Stimulated activated CD4-positive, alpha-beta T cell treated with anti-CD3 and anti-CD28 coated beads, Interleukin-1b, Interleukin-23, amount 100 ng/mL, for 1 hour (primary cell): Measurements from ENCODE around the gene COL1A2.

ENCODE experiments used
- DNase-seq, 2 donors: peaks; one replicate each; pipeline ENCODE4 v3.0.0-alpha.2; 2020; ENCODE audit warnings: low read depth in 2 of 2

COL1A2 gene

GRCh38 chr7:94394437-94395140 lies at the start of gene COL1A2:
TSS of gene COL1A2 (plus strand) at chr7:94394895. CDS start at chr7:94395032, 137 bp downstream.
- DNase-seq: no peak

GRCh38 chr7:94345907-94346306 lies 48.8 kb upstream of the COL1A2 start:
- no peak for DNase-seq

GRCh38 chr7:94348142-94348541 lies 46.6 kb upstream of the COL1A2 start:
- no peak for DNase-seq

- DNase-seq: no peak
Observed at GRCh38 chr7:94350734-94351133, 44.0 kb upstream of the COL1A2 start.

GRCh38 chr7:94351703-94352102 lies 43.0 kb upstream of the COL1A2 start:
- no peak for DNase-seq

- no peak for DNase-seq
Observed at GRCh38 chr7:94352887-94353286, 41.8 kb upstream of the COL1A2 start.

GRCh38 chr7:94354953-94355352 lies 39.7 kb upstream of the COL1A2 start:
- DNase-seq: no peak

- no peak for DNase-seq
Observed at GRCh38 chr7:94355454-94355853, 39.2 kb upstream of the COL1A2 start.

GRCh38 chr7:94357076-94357475 lies 37.6 kb upstream of the COL1A2 start:
- DNase-seq: no peak

GRCh38 chr7:94360926-94361325 lies 33.8 kb upstream of the COL1A2 start:
- DNase-seq: no peak

GRCh38 chr7:94362276-94362675 lies 32.4 kb upstream of the COL1A2 start:
- no peak for DNase-seq

- no peak for DNase-seq
Observed at GRCh38 chr7:94364816-94365215, 29.9 kb upstream of the COL1A2 start.

GRCh38 chr7:94366163-94366562 lies 28.5 kb upstream of the COL1A2 start:
- no peak for DNase-seq

GRCh38 chr7:94366832-94367231 lies 27.9 kb upstream of the COL1A2 start:
- no peak for DNase-seq

- DNase-seq: no peak
Observed at GRCh38 chr7:94367949-94368348, 26.7 kb upstream of the COL1A2 start.

GRCh38 chr7:94368371-94368791 lies 26.3 kb upstream of the COL1A2 start:
- DNase-seq: no peak

- no peak for DNase-seq
Observed at GRCh38 chr7:94374231-94374630, 20.5 kb upstream of the COL1A2 start.

GRCh38 chr7:94374721-94375566 lies 19.8 kb upstream of the COL1A2 start:
- DNase-seq: no peak

GRCh38 chr7:94375691-94376090 lies 19.0 kb upstream of the COL1A2 start:
- DNase-seq: no peak

- DNase-seq: no peak
Observed at GRCh38 chr7:94376281-94376680, 18.4 kb upstream of the COL1A2 start.

- no peak for DNase-seq
Observed at GRCh38 chr7:94378356-94378755, 16.3 kb upstream of the COL1A2 start.

GRCh38 chr7:94380264-94380663 lies 14.4 kb upstream of the COL1A2 start:
- no peak for DNase-seq

GRCh38 chr7:94382132-94382531 lies 12.6 kb upstream of the COL1A2 start:
- no peak for DNase-seq
